Sigmoid colon (tissue), 4 donors: ENCODE results near the gene HES5.

Source experiments
- CTCF ChIP-seq, 4 experiments: fragments of 450-650 bp in 3 of 4; fragments of 200-600 bp in 1 of 4; IDR thresholded peaks; one replicate each; pipeline ENCODE4 v1.5.1; 2016 to 2019; ENCODE audit warnings: antibody characterized with exemption in 4 of 4, mild to moderate bottlenecking in 3 of 4, moderate library complexity in 2 of 4
- POLR2A ChIP-seq, 2 donors: fragments of 450-650 bp; IDR thresholded peaks; one replicate each; pipeline ENCODE4 v1.6.1; 2016; ENCODE audit warnings: antibody characterized with exemption in 2 of 2, mild to moderate bottlenecking in 2 of 2, moderate library complexity in 2 of 2
- POLR2AphosphoS5 ChIP-seq, 4 donors: sonication (generic); formaldehyde crosslinking; IDR thresholded peaks; one replicate each; pipeline ENCODE4 v1.6.1; 2017; ENCODE audit warnings: antibody characterized with exemption in 4 of 4

- TF ChIP-seq CTCF (IDR thresholded peaks at IDR 0.05) (no peak), POLR2A (IDR thresholded peaks at IDR 0.05) (no peak), POLR2AphosphoS5 (IDR thresholded peaks at IDR 0.05) (no peak)
Measured at GRCh38 chr1:2501041-2501819, 28.8 kb downstream of the HES5 start.
